PFSK-1 (cell line): Measurements from ENCODE around the gene OLIG2.
A peak's percentile ranks its signal among the peaks of the same experiment; 100 is the strongest.

Source experiments
- FOXP2 ChIP-seq: optimal IDR thresholded peaks from 2 replicates; pipeline ENCODE3; 2011; ENCODE audit warnings: borderline replicate concordance, control low read depth, inconsistent platforms; ENCODE audit not compliant: insufficient read depth; ENCODE audit errors: extremely low read length, extremely low read depth
- POLR2AphosphoS5 ChIP-seq: IDR thresholded peaks from 2 replicates; pipeline ENCODE4 v1.6.1; 2012; ENCODE audit warnings: low read depth, mild to moderate bottlenecking, control low read depth, low read length, moderate library complexity
- SIN3A ChIP-seq: IDR thresholded peaks from 2 replicates; pipeline ENCODE4 v1.6.1; 2012; ENCODE audit warnings: mild to moderate bottlenecking, low read length, moderate library complexity, borderline replicate concordance; ENCODE audit not compliant: insufficient read depth
- TAF1 ChIP-seq: IDR thresholded peaks from 2 replicates; pipeline ENCODE4 v1.6.1; 2012; ENCODE audit warnings: low read length, control low read depth, borderline replicate concordance; ENCODE audit not compliant: insufficient read depth
- TF ChIP-seq, protein P1 (sequence below), 2 experiments: IDR thresholded peaks; 2 replicates each; pipeline versions ENCODE4 v1.6.1 to v1.8.0; 2011 to 2012; ENCODE audit warnings: low read depth in 2 of 2, low read length in 2 of 2, control low read depth in 1 of 2, inconsistent platforms in 1 of 2, mild to moderate bottlenecking in 1 of 2, moderate library complexity in 1 of 2; ENCODE audit not compliant: insufficient read depth in 1 of 2

The OLIG2 gene

GRCh38 chr21:33013626-33014025 is 12.1 kb upstream of the OLIG2 start:
- TF ChIP-seq, protein P1, sequence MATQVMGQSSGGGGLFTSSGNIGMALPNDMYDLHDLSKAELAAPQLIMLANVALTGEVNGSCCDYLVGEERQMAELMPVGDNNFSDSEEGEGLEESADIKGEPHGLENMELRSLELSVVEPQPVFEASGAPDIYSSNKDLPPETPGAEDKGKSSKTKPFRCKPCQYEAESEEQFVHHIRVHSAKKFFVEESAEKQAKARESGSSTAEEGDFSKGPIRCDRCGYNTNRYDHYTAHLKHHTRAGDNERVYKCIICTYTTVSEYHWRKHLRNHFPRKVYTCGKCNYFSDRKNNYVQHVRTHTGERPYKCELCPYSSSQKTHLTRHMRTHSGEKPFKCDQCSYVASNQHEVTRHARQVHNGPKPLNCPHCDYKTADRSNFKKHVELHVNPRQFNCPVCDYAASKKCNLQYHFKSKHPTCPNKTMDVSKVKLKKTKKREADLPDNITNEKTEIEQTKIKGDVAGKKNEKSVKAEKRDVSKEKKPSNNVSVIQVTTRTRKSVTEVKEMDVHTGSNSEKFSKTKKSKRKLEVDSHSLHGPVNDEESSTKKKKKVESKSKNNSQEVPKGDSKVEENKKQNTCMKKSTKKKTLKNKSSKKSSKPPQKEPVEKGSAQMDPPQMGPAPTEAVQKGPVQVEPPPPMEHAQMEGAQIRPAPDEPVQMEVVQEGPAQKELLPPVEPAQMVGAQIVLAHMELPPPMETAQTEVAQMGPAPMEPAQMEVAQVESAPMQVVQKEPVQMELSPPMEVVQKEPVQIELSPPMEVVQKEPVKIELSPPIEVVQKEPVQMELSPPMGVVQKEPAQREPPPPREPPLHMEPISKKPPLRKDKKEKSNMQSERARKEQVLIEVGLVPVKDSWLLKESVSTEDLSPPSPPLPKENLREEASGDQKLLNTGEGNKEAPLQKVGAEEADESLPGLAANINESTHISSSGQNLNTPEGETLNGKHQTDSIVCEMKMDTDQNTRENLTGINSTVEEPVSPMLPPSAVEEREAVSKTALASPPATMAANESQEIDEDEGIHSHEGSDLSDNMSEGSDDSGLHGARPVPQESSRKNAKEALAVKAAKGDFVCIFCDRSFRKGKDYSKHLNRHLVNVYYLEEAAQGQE (IDR thresholded peaks at IDR 0.05; ENCODE audit: insufficient read depth in 1 of 2, low read depth in 2 of 2, low read length in 2 of 2) = peak; percentile 26 to 86; a peak in 2 of 4 replicates
- TF ChIP-seq SIN3A (no peak), POLR2AphosphoS5 (no peak)

DNA sequence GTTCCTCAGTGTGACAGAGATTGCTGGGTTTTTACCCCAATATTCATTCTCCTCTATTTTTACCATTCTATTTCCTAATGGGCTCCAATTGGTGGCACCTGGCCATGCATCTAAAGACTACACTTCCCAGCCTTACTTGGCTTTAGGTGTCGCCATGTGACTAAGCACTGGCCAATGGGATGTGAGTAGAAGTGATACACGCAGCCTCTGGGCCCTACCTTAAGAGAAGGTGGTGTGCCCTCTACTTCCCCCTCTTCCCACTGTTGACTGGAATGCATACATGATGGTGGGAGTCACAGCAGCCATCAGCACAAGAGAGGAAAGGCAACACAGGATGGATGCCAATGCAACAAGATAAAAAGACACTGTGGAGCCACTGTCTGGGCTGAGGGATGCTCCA is 11.4 kb upstream of the OLIG2 start:
- TF ChIP-seq, protein P1 (IDR thresholded peaks at IDR 0.05; ENCODE audit: insufficient read depth in 1 of 2, low read depth in 2 of 2, low read length in 2 of 2) = no peak
- no peak for TF ChIP-seq FOXP2
- no peak for TF ChIP-seq TAF1

DNA sequence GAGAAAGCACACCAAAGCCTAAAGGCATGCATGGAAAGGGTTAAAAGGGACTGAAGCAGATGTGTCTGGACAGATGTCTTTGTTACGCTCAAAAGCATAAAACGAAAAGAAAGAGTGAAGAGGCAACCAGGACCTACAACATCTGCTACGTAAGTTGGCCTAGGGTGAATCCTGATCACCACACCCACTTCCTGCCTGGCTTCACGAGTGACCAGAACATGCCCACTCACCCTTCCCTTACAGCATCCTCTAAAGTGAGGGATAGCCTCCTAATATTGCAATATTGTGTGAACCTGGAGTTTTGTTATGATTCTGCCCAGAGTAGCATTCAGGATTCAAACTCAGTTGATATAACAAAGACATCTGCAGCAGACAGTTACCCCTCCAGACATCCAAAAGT is 10.6 kb upstream of the OLIG2 start:
- TF ChIP-seq TAF1 (no peak), SIN3A (no peak), POLR2AphosphoS5 (no peak), FOXP2 (no peak)
- TF ChIP-seq, protein P1 (IDR thresholded peaks at IDR 0.05; ENCODE audit: insufficient read depth in 1 of 2, low read depth in 2 of 2, low read length in 2 of 2) = no peak

- TF ChIP-seq SIN3A (no peak), POLR2AphosphoS5 (no peak), TAF1 (no peak), FOXP2 (no peak)
- TF ChIP-seq, protein P1 (IDR thresholded peaks at IDR 0.05; ENCODE audit: insufficient read depth in 1 of 2, low read depth in 2 of 2, low read length in 2 of 2) = no peak
Measured at GRCh38 chr21:33015756-33016155, 10.0 kb upstream of the OLIG2 start.

GRCh38 chr21:33018707-33019465 is 6.8 kb upstream of the OLIG2 start:
- TF ChIP-seq TAF1 = no peak
- TF ChIP-seq FOXP2 = no peak
- TF ChIP-seq SIN3A = no peak
- TF ChIP-seq POLR2AphosphoS5 = no peak
- TF ChIP-seq, protein P1 (IDR thresholded peaks at IDR 0.05; ENCODE audit: insufficient read depth in 1 of 2, low read depth in 2 of 2, low read length in 2 of 2) = no peak
